GM11168 (cell line): Measurements from ENCODE around the gene NFKBIZ.

ENCODE experiments used
- in situ Hi-C: fragments of 300-500 bp; cut with MboI; formaldehyde crosslinking; loops from one replicate; pipeline ENCODE4 v1.12.0; 2022; ENCODE audit warnings: low sequenced_read_pairs; ENCODE audit not compliant: unreplicated experiment

NFKBIZ gene

GRCh38 chr3:101823525-101823924 lies 25.8 kb upstream of the NFKBIZ start:
- in situ Hi-C loops = loop anchor here (25.0 kb wide), 1 partner anchor 714 kb away; no protein-coding TSS in a partner anchor

- in situ Hi-C loops = loop anchor here (25.0 kb wide), 1 partner anchor 713 kb away; no protein-coding TSS in a partner anchor
Observed at GRCh38 chr3:101824702-101825101, 24.6 kb upstream of the NFKBIZ start.

GRCh38 chr3:101825904-101826445 lies 23.3 kb upstream of the NFKBIZ start:
- in situ Hi-C loops = no loop called here

- in situ Hi-C loops = no loop called here
Observed at GRCh38 chr3:101827211-101828174, 21.8 kb upstream of the NFKBIZ start.

GRCh38 chr3:101828276-101828675 lies 21.0 kb upstream of the NFKBIZ start:
- in situ Hi-C loops = no loop called here

- in situ Hi-C loops = no loop called here
Observed at GRCh38 chr3:101828691-101829436, 20.4 kb upstream of the NFKBIZ start.

GRCh38 chr3:101829437-101829830 lies 19.9 kb upstream of the NFKBIZ start:
- in situ Hi-C loops = no loop called here

- in situ Hi-C loops = no loop called here
Observed at GRCh38 chr3:101829874-101830273, 19.4 kb upstream of the NFKBIZ start.

GRCh38 chr3:101833446-101833974 lies 15.8 kb upstream of the NFKBIZ start:
- in situ Hi-C loops = no loop called here

- in situ Hi-C loops = no loop called here
Observed at GRCh38 chr3:101835676-101836075, 13.6 kb upstream of the NFKBIZ start.

- in situ Hi-C loops = no loop called here
Observed at GRCh38 chr3:101836160-101836559, 13.2 kb upstream of the NFKBIZ start.

- in situ Hi-C loops = no loop called here
Observed at GRCh38 chr3:101836652-101837598, 12.4 kb upstream of the NFKBIZ start.

GRCh38 chr3:101838691-101839090 lies 10.6 kb upstream of the NFKBIZ start:
- in situ Hi-C loops = no loop called here

GRCh38 chr3:101840066-101840465 lies 9.2 kb upstream of the NFKBIZ start:
- in situ Hi-C loops = no loop called here

- in situ Hi-C loops = no loop called here
Observed at GRCh38 chr3:101842245-101842934, 6.9 kb upstream of the NFKBIZ start.

GRCh38 chr3:101842935-101843330 lies 6.4 kb upstream of the NFKBIZ start:
- in situ Hi-C loops = no loop called here

- in situ Hi-C loops = no loop called here
Observed at GRCh38 chr3:101845425-101845824, 3.9 kb upstream of the NFKBIZ start.

- in situ Hi-C loops = no loop called here
Observed at GRCh38 chr3:101846709-101847108, 2.6 kb upstream of the NFKBIZ start.

- in situ Hi-C loops = no loop called here
Observed at GRCh38 chr3:101847328-101847727, 2.0 kb upstream of the NFKBIZ start.
